Measurements from ENCODE around the gene RPS6KL1.

The RPS6KL1 gene

GRCh38 chr14:74951443-74952179 lies 28.6 kb upstream of the RPS6KL1 start:
- no peak for DNase-seq (ENCODE audit: low read depth)

GRCh38 chr14:74950795-74951442 lies 27.9 kb upstream of the RPS6KL1 start:
- no peak for DNase-seq (ENCODE audit: low read depth)

GRCh38 chr14:74949859-74950573 lies 27.0 kb upstream of the RPS6KL1 start:
- no peak for DNase-seq (ENCODE audit: low read depth)

- no peak for DNase-seq (ENCODE audit: low read depth)
These were observed 26.1 kb upstream of the RPS6KL1 start for GRCh38 chr14:74949191-74949601.

- no peak for DNase-seq (ENCODE audit: low read depth)
These were observed 25.4 kb upstream of the RPS6KL1 start for GRCh38 chr14:74948228-74949175.

- no peak for DNase-seq (ENCODE audit: low read depth)
These were observed 24.5 kb upstream of the RPS6KL1 start for GRCh38 chr14:74947353-74948227.

GRCh38 chr14:74946659-74947281 lies 23.7 kb upstream of the RPS6KL1 start:
- no peak for DNase-seq (ENCODE audit: low read depth)

GRCh38 chr14:74945852-74946658 lies 23.0 kb upstream of the RPS6KL1 start:
- no peak for DNase-seq (ENCODE audit: low read depth)

- no peak for DNase-seq (ENCODE audit: low read depth)
These were observed 22.3 kb upstream of the RPS6KL1 start for GRCh38 chr14:74945261-74945851.

GRCh38 chr14:74942608-74943007 lies 19.5 kb upstream of the RPS6KL1 start:
- DNase-seq (ENCODE audit: low read depth) = no peak

GRCh38 chr14:74942181-74942580 lies 19.1 kb upstream of the RPS6KL1 start:
- no peak for DNase-seq (ENCODE audit: low read depth)

GRCh38 chr14:74941676-74942097 lies 18.6 kb upstream of the RPS6KL1 start:
- DNase-seq (ENCODE audit: low read depth) = no peak

- no peak for DNase-seq (ENCODE audit: low read depth)
These were observed 18.0 kb upstream of the RPS6KL1 start for GRCh38 chr14:74940956-74941565.

- DNase-seq (ENCODE audit: low read depth) = no peak
These were observed 15.8 kb upstream of the RPS6KL1 start for GRCh38 chr14:74938531-74939495.

- DNase-seq (ENCODE audit: low read depth) = no peak
These were observed 14.1 kb upstream of the RPS6KL1 start for GRCh38 chr14:74937171-74937570.

- no peak for DNase-seq (ENCODE audit: low read depth)
These were observed 13.7 kb upstream of the RPS6KL1 start for GRCh38 chr14:74936731-74937130.

GRCh38 chr14:74936151-74936550 lies 13.1 kb upstream of the RPS6KL1 start:
- DNase-seq (ENCODE audit: low read depth) = no peak

GRCh38 chr14:74935360-74935680 lies 12.3 kb upstream of the RPS6KL1 start:
- no peak for DNase-seq (ENCODE audit: low read depth)
